ENCODE results near the gene GCK.
"Not testable (repeated sequence)": the region's sequence is repeated elsewhere in the genome, so short reads cannot be mapped to it uniquely, and the experiment has no call there.

Gene GCK

DNA sequence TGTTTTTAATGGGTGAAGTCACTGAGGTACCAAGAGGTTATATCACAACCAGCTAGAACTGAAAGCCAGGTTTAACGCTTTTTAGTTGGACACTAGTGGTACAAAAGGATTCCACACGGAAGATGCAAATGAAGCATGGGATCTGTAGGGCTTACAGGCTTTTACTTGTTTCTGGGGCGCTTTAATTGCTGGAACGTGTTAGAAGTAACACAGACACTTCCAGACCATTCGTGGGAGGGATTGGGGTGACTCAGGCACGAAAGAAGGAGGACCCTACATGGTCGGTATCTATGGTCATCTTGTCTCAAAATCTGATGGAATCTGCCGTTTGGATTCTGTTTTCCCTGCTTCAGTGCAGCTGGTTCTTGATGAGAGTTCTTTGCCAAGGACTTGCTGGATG is 12.6 kb upstream of the GCK start:
- no peak for DNase-seq (ENCODE audit: low read depth)

DNA sequence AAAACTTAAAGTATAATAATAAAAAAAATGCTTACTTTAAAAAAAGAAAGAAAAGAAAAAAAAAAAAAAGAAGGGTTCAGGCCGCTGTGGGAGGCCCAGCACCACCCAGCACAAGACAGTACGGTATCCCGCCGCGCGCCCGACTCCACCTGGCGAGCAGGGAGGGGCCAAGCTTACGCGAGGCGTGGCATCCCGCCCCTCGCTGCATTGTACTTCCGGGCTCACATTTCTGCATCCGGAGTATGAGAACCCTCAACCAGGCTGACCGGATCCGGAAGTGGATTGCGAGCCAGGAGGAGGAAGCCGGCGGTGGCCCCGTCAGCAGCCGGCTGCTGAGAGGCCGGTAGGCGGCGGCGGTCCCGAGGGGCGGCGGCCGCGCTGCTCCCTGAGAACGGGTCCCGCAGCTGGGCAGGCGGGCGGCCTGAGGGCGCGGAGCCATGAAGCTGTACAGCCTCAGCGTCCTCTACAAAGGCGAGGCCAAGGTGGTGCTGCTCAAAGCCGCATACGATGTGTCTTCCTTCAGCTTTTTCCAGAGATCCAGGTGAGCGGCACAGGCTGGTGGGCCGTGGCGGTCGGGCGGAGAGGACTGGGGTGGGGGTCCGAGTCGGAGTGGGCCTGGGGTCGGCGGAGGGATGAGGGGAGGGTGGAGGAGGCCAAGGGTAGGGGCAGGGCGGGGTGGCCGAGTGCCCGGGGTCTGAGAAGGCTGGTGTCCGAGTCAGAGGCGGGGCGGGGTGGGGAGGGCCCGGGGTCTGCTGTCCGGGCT is 11.6 kb upstream of the GCK start, which contains the start of gene YKT6:
TSS of gene YKT6 (plus strand) at position 280 of the 763 bp plus-strand sequence. CDS start at position 438, 158 bp downstream.
- DNase-seq (ENCODE audit: low read depth), result peak; percentile 90

DNA sequence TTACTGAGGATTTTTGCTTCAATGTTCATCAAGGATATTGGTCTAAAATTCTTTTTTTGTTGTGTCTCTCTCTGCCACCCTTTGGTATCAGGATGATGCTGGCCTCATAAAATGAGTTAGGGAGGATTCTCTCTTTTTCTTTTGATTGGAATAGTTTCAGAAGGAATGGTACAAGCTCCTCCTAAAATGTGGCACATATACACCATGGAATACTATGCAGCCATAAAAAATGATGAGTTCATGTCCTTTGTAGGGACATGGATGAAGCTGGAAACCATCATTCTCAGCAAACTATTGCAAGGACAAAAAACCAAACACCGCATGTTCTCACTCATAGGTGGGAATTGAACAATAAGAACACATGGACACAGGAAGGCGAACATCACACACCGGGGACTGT is 10.9 kb upstream of the GCK start:
- not testable (repeated sequence) for DNase-seq (ENCODE audit: low read depth)

DNA sequence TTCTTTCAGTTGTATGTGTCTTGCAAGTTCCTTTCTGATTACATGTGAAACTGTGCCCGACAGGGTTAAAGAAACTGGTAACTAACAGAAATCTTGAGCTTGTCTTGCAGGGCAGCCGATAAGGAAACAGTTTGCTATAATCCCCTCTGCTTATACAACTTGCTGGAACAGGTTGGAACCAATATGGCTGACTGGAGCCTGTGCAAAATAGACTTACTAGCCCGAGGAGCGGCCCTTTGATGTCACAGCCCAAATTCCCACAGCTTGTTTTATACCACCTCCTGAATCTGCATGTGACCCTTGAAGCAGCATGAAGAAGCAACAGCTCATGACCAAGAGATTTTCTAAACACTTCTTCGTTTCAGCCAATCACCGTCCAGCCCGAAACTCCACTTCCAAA is 8.2 kb upstream of the GCK start:
- no peak for DNase-seq (ENCODE audit: low read depth)

DNA sequence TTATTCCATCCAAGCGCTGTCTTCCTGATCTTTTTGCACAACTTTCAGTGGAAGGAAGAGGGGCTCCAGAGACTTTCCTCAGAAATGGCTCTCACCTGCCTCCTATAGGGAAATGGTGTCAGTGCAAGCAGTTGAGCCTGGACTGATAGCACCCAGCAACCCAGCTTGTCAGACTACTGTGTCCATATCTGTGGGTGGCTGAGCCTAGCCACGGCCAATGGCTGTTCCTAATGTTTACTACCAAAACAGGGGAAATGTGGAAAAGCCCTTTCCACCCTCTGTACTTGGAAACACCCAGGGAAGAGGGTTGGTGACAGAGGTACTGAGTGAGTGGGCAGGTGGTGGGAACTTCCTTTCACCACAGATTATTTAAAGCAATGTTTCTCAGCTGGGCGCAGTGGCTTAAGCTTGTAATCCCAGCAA is 7.2 kb upstream of the GCK start:
- DNase-seq (ENCODE audit: low read depth), result no peak

DNA sequence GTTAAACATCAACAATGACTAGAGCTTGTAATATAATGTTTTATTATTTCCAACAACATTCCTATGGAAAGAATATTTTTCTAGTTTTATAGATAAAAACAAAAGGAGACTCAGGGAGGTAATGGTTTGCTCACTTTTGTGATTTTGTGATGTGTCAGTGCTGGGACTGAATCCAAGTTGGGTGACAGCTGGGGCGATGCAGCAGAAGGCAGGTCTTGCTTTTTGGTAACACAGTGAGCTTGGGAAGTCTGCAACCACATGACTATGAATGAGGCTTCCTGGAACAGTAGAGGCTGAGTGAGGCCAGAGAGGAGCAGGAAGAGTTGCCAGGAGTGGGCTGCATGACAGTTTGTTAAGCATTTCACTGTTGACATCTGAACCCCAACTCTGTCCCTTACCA is 6.7 kb upstream of the GCK start:
- DNase-seq (ENCODE audit: low read depth), result no peak

DNA sequence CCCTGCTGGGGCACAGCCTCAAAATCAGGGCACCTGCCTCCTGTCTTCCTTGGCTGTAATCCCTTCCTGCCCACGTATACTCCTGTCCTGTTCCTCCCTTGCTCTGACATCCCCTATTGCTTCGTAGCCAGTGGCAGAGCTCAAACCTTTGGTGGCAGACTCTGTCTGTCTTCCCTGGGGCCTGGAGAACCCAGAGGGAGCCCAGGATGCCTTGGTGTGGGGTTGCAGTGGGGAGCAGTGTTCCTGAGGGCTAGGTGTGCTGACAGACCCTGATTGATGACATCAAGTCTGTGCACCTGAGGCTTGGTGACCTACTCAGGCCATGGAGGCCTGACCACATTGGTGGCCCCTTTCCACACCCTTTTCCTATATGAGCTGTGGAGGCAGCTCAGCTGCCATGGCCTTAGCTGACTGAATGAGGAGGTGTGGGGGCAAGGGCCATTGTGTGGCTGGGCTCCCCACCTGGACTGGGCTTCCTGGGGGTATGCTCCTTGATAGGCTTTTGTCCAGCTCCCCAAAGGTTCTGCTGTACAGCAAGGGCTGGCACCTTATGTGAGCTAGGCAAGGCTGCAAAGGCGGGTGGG is 5.4 kb upstream of the GCK start:
- DNase-seq (ENCODE audit: low read depth), result no peak

DNA sequence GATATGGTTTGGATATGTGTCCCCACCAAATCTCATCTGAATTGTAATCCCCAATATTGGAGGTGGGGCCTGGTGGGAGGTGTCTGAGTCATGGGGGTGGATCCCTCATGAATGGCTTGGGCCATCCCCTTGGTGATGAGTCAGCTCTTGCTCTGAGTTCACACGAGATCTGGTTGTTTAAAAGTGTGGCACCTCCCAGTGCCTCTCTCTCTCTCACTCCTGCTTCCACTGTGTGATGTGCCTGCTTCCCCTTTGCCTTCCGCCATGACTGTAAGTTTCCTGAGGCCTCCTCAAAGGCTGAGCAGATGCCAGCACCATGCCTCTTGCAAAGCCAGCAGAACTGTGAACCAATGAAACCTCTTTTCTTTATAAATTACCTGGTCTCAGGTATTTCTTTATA is 4.8 kb upstream of the GCK start:
- DNase-seq (ENCODE audit: low read depth), result no peak

DNA sequence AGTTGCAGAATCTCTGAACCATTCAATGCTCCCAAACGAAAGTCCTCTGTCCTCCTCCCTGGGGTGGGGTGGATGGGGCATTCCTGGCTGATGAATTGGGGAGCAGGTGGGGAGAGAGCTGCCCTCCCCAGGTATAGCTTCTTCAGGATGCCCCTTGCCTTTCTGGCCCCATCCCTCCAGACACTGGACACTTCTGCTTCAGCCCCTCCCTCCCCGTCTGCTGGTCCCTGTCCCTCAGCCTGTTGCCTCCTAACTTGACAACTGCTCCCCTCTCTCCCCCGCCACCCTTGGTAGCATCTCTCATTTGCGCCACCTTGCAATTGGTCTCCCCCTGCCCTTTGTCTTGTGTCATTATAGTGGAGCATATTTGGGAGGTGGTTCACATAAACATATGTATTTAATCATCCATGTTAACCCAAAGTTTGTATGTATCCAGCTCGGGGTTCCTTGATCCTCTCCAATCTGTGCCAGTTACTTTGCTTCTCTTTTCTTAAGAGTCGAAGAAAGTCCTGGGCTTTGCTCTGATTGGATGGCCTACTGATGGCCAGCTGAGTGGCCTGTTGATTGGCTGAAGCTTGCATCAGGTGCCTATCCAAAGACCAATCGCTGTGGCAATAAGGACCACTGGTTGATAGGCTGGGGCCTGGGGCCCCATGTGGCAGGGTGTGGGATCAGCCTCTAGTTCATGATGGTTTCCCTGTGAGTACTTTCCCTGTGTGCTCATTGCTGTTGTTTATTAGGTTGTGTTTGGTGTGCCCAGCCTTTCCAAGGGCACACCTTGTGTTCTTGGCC is 4.0 kb upstream of the GCK start:
- no peak for DNase-seq (ENCODE audit: low read depth)

DNA sequence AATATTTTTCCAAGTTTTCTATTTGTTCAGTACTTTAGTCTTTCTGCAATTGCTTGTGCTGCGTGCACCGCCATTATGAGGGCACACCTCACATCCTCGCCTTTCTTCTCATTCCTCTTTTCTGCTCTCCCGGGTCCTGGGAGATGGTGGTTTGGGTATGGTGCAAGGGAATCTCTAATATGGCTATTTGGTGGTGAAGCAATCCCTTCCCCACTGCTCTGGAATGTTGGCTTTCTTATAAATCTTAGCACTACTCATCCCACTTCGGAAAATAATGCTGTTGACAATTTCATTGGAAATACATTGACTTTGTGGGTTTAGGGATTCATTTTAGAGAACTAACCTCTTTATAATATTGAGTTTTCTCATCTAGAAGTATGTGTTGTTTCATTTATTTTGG is 1.9 kb upstream of the GCK start:
- no peak for DNase-seq (ENCODE audit: low read depth)

DNA sequence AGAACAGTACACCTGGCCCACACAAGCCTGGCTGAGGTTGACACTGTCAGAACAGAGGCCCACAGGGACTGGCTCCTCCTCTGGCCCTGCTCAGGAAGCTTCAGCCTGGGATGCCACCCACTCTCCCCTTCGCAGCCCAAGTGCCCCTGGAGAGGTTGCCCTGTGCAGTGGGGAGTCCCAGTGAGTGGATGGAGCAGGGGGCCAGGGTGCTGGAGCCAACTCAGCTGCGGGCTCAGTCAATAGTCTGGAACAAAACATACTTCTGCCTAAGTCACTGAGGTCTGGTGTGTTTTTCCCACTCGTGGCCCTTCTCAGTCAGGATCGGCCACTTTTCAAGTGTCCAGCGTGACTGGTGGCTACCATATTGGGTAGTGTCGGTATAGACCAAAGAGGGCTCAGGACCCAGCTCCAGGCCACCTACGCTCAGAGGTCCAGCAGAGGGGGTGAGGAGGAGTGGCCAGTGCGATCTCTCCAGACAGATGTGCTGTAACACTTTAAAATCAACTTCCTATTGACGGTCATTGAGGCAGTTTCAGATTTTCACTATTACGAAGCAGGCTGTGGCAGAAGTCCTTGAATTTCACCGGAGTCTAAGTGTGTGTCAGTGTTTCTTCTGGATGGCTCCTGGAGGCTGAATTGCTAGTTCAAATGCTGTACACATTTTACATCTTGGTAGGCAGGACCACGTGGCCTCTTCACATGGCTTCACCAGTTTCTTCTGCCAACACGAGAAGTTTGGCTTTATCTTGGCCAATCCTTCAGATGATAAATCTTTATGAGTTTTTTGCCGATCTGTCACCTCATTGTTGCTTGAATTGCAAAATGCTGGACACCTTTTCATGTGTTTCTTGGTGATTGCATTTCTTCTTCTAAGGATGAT is 994 bp upstream of the GCK start:
- DNase-seq (ENCODE audit: low read depth), result no peak

DNA sequence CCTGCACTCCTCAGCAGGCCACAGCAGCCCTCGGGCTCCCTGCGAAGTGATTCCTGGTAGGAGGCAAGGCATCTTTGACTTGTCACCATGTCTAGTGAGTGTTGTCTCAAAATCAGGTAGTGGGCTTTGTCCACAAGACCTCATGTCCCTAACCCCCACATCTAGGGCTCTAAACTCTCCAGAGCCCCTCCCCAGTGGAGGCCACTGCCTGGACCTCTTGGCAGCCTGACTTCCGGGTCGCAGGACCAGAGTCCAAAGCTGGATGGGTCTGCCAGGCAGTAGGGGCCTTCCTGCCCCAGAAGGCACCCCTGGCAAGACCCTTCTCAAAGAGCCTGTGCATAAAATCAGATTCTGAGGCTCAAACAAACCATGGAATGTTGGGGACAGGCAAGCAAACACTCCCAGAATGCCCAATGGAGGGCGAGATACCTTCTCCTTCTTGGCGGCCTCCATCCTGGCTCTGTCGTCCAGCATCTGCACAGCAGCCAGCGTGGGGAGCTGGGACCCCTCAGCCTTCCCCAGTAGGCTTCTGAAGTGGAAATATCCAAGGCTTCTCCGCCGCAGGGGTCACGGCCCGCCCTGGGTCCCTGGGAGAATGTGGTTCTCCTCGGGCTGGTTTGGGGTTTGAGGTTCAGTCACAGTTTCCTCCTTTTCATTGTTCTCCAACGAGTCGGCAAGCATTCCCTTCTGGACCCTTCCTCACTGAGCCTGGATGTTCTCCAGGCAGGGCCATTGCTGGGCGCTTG is 586 bp downstream of the GCK start:
- no peak for DNase-seq (ENCODE audit: low read depth)

DNA sequence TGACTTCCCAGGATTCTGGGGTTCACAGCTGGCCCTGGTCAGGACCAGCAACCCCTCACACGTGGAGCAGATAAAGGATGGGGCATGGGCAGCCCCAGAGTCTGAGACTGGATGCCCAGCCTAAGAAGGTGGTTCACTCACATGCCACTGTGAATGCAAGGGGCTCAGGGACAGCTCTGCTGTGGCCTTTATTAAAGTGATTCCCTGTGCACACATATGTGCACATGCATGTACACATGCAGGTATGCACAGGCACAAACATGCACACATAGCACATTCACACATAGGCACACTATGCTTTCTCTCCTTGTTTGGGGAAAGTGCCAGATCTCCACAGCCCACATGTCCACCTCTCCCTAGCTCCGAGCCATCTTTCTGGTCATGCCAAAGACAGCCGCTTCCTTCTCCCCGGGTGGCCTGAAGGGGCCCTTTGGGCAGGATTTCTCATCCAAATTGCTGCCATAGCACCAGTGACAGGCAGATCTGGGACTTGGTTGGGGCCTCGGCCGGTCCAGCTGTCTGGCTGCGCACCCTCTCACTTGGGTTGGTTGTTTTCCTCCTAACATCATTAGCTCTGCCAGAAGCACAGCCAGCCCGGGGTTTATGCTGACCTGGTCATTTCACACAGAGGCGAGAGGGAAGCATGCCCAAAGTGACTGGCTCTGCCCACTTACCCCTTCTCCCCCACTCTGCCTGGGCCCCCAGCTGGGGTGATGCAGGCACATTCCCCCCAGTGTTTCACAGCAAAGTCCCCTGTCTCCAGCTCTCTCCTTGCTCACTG is 1.4 kb downstream of the GCK start:
- DNase-seq (ENCODE audit: low read depth), result no peak

DNA sequence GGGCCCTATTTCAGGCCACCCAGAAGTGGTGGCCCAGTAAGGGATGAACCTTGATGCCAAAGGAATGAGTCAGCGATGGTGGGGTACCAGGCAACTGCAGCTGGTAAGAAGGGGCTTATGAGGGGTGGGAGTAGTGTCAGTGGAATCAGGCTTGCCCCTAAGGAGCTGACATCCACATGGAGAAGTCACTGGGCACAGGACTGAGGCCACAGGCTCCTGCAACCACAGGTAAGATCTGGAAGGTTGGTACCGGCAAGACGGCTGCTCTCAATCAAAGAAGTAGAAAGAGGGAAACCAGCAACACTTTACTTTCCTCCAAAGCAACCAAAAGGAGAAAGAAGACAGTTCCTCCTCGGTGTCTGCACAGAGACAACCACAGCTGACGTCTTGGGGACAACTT is 2.5 kb downstream of the GCK start:
- no peak for DNase-seq (ENCODE audit: low read depth)

DNA sequence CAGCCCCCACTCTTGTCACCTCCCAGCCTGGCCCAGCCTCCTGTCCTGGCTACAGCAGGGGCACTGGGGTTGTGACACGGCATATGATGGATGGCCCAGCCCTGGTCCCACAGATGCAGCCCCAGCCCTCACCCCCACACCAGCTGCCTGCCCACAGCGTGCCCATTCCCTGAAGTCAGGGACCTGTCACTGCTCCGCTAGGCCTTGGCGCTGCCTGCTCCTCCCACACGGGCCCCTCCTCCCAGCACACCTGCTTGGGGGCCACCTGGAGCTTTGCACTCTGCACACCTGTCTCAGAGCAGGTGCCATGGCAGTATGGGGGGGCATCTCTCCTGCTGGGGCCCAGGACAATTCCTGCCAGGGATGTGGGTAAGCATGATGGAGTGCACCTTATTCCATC is 3.5 kb downstream of the GCK start:
- DNase-seq (ENCODE audit: low read depth), result no peak

DNA sequence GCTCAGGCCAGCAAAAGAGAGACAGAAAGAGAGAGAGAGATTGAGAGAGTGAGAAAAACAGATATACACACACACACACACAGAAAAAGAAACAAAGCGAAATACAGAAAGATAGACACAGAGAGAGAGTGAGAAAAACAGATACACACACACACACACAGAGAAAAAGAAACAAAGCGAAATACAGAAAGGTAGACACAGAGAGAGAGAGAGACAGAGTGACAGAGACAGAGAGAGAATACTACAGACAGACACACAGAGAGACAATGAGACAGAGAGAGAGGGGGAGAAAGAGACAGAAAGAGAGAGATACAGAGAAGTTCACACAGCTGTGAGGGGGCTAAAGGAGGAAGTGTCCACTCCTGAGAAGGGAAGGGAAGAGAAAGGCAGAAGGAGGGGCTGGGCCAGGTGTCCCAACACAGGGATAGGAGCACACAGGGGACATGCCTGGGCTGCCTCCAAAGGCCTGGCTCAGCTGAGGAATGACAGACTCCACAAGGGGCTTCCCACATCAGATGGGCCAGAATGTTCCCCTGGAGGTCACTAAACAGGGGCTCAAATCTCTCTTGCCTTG is 4.3 kb downstream of the GCK start:
- no peak for DNase-seq (ENCODE audit: low read depth)

DNA sequence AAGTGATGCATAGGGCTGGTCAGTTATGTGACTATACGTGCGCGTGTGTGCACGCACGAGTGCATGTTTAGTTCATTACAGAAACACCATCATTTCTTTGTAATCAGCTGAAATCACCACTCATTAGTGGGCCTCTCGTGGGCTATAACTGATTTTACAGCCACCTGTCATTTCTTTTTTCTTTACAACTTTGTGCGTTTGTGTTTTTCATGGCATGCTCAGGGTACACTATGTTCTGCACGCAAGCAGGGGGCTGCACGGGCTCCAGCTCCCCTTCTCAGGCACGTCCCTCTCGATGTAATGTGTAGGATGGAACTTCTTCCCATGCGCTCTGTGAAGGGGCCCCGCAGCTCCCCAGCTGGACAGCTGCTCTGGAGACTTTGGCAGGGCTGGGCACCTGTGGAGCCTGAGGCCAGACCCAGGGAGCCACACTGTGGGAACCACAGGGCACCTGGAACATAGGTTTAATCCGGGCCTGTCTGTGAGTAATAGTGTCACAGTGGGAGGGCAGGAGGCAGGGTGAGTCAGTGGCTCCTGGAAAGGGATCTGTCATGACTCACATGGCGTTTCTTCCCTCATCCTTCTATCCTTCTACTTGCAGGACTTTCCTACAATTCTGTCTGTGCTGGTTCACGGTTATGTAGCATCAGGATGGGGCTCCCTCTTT is 4.9 kb downstream of the GCK start:
- no peak for DNase-seq (ENCODE audit: low read depth)

DNA sequence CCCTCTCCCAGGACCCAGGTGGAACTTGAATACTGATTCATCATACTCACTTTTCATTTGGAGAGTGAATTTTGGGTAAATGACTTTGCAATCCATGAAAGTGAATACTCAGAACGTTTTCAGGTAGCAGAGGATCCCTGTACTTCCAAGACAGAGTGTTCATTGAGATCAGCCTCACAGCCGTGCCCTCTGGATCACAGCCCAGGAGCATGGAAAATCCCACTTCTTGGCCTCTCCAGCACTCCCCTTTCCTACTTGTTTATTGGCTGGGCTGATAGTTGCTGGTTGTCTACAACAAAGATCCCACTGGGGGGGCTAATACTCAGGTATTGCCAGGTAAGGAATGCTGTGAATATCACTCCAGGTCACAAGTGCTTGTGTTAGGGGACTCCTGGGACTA is 5.9 kb downstream of the GCK start:
- DNase-seq (ENCODE audit: low read depth), result no peak

DNA sequence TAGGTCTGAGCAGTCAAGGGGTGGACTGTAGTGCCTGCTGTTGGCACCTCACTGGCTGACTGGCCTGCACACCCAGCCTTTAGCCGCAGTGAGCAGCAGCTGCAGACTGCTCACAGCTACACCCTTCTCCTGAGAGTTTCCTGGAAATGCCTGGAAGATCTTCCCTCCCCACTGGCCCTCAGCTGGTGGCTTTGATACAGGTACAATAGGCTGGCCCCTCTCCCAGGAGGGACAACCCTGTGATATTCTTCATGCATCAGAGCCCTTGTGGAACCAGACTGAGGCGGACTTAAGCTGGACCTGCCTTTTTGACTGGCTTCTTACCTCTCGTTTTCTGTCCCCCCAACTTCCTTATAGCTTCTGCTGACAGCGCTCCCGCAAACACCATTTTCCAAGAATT is 6.4 kb downstream of the GCK start:
- DNase-seq (ENCODE audit: low read depth), result no peak

DNA sequence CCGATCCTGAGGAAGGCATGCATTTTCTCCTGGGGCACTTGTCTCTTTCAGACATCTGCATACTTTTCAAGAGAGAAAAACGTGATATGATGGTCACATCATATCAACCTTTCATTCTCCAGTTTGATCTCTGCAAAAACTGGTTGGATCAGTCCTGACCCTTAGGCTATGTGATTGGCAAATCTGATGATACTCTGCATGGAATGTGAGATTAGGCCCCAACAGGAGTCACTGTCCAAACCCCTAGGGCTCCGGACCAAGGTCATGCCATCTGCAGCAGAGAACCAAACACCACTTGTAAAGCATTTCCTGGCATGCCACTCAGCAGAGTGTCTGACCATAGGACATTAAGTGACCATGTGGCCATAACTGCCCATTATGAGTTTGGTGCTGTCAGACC is 8.6 kb downstream of the GCK start:
- DNase-seq (ENCODE audit: low read depth), result no peak
